GM23248 (cell line): ENCODE data around the gene PNMA6E. TPM values are rescaled to one million over a fixed set of nuclear protein-coding genes. Genes with fewer than 3 reads are reported as not detected.

ENCODE experiments used
- DNase-seq: peaks from one replicate; pipeline ENCODE4 v3.0.0-alpha.2; 2015
- H2AFZ ChIP-seq: fragments of 200-600 bp; sonication (generic); 2 replicates; pipeline ENCODE4 v1.6.1; 2016; ENCODE audit warnings: antibody characterized with exemption
- H3F3A ChIP-seq: fragments of 200-600 bp; sonication (generic); 2 replicates; pipeline ENCODE4 v1.6.1; 2016; ENCODE audit warnings: mild to moderate bottlenecking, antibody characterized with exemption, mixed run types; ENCODE audit not compliant: insufficient read depth
- H3K27ac ChIP-seq: fragments of 200-600 bp; sonication (generic); 2 replicates; pipeline ENCODE4 v1.5.1; 2016; ENCODE audit warnings: mild to moderate bottlenecking
- H3K27me3 ChIP-seq: fragments of 200-600 bp; sonication (generic); replicated peaks from 2 replicates; pipeline ENCODE4 v1.6.1; 2016; ENCODE audit warnings: mild to moderate bottlenecking; ENCODE audit not compliant: insufficient read depth
- H3K36me3 ChIP-seq: fragments of 200-600 bp; sonication (generic); 2 replicates; pipeline ENCODE4 v1.6.1; 2016; ENCODE audit warnings: low read depth, mild to moderate bottlenecking
- H3K4me1 ChIP-seq: fragments of 200-600 bp; sonication (generic); 2 replicates; pipeline ENCODE4 v1.6.1; 2016; ENCODE audit warnings: mild to moderate bottlenecking; ENCODE audit not compliant: insufficient read depth
- H3K4me2 ChIP-seq: fragments of 200-600 bp; sonication (generic); one replicate; pipeline ENCODE4 v1.6.1; 2016; ENCODE audit warnings: mild to moderate bottlenecking; ENCODE audit not compliant: unreplicated experiment
- H3K4me3 ChIP-seq: fragments of 200-600 bp; sonication (generic); 2 replicates; pipeline ENCODE4 v1.5.1; 2016; ENCODE audit warnings: mild to moderate bottlenecking
- H3K79me2 ChIP-seq: fragments of 200-600 bp; sonication (generic); 2 replicates; pipeline ENCODE4 v1.6.1; 2016; ENCODE audit warnings: mild to moderate bottlenecking; ENCODE audit not compliant: insufficient read depth
- H3K9ac ChIP-seq: fragments of 200-600 bp; sonication (generic); 2 replicates; pipeline ENCODE4 v1.6.1; 2016; ENCODE audit warnings: mild to moderate bottlenecking
- H3K9me2 ChIP-seq: fragments of 200-600 bp; sonication (generic); 2 replicates; pipeline ENCODE4 v1.6.1; 2016; ENCODE audit warnings: mixed run types, mild to moderate bottlenecking, moderate library complexity; ENCODE audit not compliant: insufficient read depth
- H3K9me3 ChIP-seq: fragments of 200-600 bp; sonication (generic); one replicate; pipeline ENCODE4 v1.6.1; 2017; ENCODE audit warnings: low read depth
- H4K20me1 ChIP-seq: fragments of 200-600 bp; sonication (generic); 2 replicates; pipeline ENCODE4 v1.6.0; 2016; ENCODE audit not compliant: insufficient read depth
- EZH2 ChIP-seq: fragments of 200-600 bp; sonication (generic); IDR thresholded peaks from 2 replicates; pipeline ENCODE4 v1.6.1; 2018; ENCODE audit warnings: antibody characterized with exemption, mild to moderate bottlenecking; ENCODE audit not compliant: insufficient read depth, poor library complexity, severe bottlenecking
- EZH2phosphoT487 ChIP-seq: fragments of 200-600 bp; sonication (generic); IDR thresholded peaks from 2 replicates; pipeline ENCODE4 v1.6.1; 2018; ENCODE audit warnings: antibody characterized with exemption, moderate library complexity, mild to moderate bottlenecking, low read depth; ENCODE audit not compliant: insufficient read depth
- WGBS, 2 experiments: methylation state at CpG; one replicate each; pipeline ENCODE4 v1.1.6; 2015 to 2017; ENCODE audit warnings: low lambda C conversion rate in 2 of 2, low coverage in 1 of 2; ENCODE audit errors: missing lambda C conversion rate in 2 of 2; 5-methylcytosine and 5-hydroxymethylcytosine counted together
- in situ Hi-C: fragments of 300-500 bp; cut with MboI; formaldehyde crosslinking; loops from 2 replicates; pipeline ENCODE4 v1.15.0; 2020
- polyA plus RNA-seq: library from polyadenylated mRNA; unstranded; fragments of >200 nt; fragmentation: Nextera tagmentation; extraction: Ambion mirVana; gene quantifications from 2 replicates; pipeline ENCODE4 v1.2.1, GENCODE V29; 2016
- total RNA-seq: library from RNA; depleted of rRNA; stranded (reverse); fragments of >200 nt; shearing (Covaris generic); gene quantifications from 2 replicates; pipeline ENCODE4 v1.2.3, GENCODE V29; 2014

PNMA6E gene
- total and polyA plus RNA-seq, 2 experiments from 2014 or later = not detected

DNA sequence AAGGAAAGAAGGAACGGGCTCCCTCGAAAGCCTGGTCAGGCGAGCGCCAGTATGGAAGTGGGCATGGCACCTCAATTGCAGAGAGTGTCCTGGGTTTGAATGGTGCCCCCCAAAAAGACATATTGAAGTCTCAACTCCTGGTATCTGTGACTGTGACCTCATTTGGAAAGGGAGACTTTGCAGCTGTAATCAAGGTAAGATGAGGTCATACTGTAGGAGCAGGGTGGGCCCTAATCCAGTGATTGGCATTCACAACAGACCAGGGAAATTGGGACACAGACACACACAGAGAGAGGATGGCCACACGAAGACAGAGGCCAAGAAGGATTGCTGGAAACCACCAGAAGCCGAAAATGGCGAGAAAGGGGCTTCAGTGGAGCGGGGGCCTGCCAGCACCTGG is 16.5 kb upstream of the PNMA6E start:
- Histone ChIP-seq H2AFZ (no peak overlapping the region), H3K9ac (no peak overlapping the region), H3K9me2 (no peaks in the 10 kb centered on the region)

DNA sequence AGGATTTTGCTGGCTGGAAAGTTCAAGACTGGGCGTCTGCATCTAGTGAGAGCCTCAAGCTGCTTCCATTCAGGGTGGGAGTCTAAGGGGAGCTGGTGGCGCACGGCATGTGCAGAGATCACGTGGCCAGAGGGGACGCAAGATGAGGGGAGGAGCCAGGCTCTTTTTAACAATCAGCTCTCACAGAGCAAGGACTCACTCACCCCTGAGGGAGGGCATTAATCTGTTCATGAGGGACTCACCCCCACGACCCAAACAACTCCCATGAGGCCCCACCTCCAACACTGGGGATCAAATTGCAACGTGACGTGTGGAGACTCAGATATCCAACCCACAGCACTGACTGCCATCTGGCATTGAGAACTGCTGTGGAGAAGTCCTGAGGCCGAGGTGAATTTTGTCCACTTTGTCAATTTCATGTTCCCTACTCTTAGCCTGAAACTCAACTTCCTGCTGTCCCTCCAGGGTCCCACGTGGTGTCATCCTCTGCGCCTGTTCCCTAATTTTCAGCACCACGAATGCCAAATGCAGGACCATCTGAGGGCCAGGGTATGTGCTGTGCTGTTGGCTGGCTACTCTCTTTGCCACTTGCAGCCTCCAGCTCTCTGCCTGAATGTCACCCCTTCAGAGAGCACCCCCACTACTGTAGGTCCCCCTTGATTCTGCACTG is 15.8 kb upstream of the PNMA6E start:
- Histone ChIP-seq H3K4me2 (no peak overlapping the region), H4K20me1 (no peaks in the 10 kb centered on the region), H3K9me3 (no peaks in the 10 kb centered on the region), H2AFZ (no peak overlapping the region), H3K9ac (no peak overlapping the region), H3K4me1 (no peaks in the 10 kb centered on the region), H3F3A (no peaks in the 10 kb centered on the region), H3K4me3 (no peak overlapping the region), H3K79me2 (no peaks in the 10 kb centered on the region), H3K27ac (no peak overlapping the region), H3K27me3 (no peaks in the 10 kb centered on the region; the same call in 1 of the 2 replicates), H3K9me2 (no peaks in the 10 kb centered on the region), H3K36me3 (no peaks in the 10 kb centered on the region)
- 32 to 34% methylated on average over 12 of the region's 12 CpGs for WGBS, 2 experiments
- no peak for DNase-seq
- in situ Hi-C loops = no loop called here
- TF ChIP-seq EZH2 (no peak), EZH2phosphoT487 (no peak)

More for the DNA sequence above, 16.5 kb upstream of the PNMA6E start:
- H3K27me3 ChIP-seq = no peaks in the 10 kb centered on the region
- H3K4me2 ChIP-seq = no peak overlapping the region
- no peak overlapping the region for H3K27ac ChIP-seq
- 59 to 74% methylated on average over 4 to 8 of the region's 8 CpGs for WGBS, 2 experiments
- TF ChIP-seq EZH2 (no peak), EZH2phosphoT487 (no peak)
- H3K4me1 ChIP-seq = no peaks in the 10 kb centered on the region
- DNase-seq = no peak
- in situ Hi-C loops = no loop called here
- no peak overlapping the region for H3K4me3 ChIP-seq
- H4K20me1 ChIP-seq = no peaks in the 10 kb centered on the region
- H3K36me3 ChIP-seq = no peaks in the 10 kb centered on the region
- H3K9me3 ChIP-seq = no peaks in the 10 kb centered on the region
- H3K79me2 ChIP-seq = no peaks in the 10 kb centered on the region
- no peaks in the 10 kb centered on the region for H3F3A ChIP-seq

DNA sequence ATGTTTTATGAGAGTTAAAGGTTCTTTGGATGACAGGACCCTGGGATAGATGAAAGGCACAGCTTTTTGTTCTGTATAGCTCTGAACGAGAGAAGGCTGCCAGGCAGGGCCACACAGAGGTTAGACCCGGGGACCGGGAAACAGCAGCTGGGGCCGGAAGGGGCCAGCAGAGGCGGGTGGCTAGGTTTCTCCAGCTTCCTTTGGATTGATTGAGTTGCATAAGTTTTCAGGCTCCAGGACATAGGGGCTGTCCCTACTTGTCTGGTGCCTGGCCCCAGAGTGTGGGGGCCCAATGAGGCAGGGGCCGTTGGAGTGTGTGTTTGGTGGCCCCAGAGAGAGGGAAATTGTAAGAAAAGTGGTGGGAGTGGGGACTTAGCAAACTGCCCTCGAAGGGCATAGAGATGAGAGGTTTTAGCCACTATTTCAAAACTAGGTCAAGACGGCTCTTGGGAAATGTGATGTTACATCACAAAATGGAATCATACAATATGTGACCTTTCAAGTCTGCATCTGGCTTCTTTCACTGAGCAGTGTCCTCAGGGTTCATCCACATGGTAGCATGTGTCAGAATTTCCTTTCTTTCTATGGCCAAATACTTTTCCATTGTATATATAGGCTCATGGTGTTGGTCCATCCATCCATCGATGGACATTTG is 13.8 kb upstream of the PNMA6E start:
- Histone ChIP-seq H3K9me3 (no peaks in the 10 kb centered on the region), H3K27ac (no peak overlapping the region), H3K79me2 (no peaks in the 10 kb centered on the region), H4K20me1 (no peaks in the 10 kb centered on the region), H2AFZ (no peak overlapping the region), H3K9ac (no peak overlapping the region), H3K4me2 (no peak overlapping the region), H3K36me3 (no peaks in the 10 kb centered on the region), H3K4me1 (no peaks in the 10 kb centered on the region), H3K4me3 (no peak overlapping the region), H3F3A (no peaks in the 10 kb centered on the region), H3K27me3 (no peaks in the 10 kb centered on the region; the same call in none of the 2 replicates), H3K9me2 (no peaks in the 10 kb centered on the region)
- in situ Hi-C loops = no loop called here
- 31% methylated on average over 8 to 9 of the region's 9 CpGs for WGBS, 2 experiments
- peak; percentile 41 for DNase-seq
- TF ChIP-seq EZH2phosphoT487 (no peak), EZH2 (no peak)

DNA sequence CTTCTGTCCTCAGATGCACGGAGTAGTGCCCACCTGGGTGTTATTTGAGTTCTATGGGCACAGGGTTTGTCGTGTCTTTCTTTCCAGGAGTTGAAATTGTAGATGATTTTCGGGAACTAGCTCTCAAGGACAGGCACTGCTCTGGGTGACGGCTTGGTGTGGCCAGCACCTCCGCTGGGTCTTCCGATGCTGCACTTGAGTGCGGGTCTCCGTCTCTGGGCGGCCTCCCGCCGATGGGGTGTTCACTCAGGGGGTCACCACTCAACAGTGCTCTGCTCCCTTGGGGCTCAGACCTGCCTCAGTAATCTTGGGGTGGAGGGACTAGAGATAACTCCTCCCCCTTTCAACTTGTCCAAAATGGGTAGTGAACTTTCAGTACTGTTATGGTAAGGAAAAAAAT is 12.6 kb upstream of the PNMA6E start:
- Histone ChIP-seq H3K4me1 (no peaks in the 10 kb centered on the region), H4K20me1 (no peaks in the 10 kb centered on the region), H3K79me2 (no peaks in the 10 kb centered on the region), H3K9me2 (no peaks in the 10 kb centered on the region), H3K9me3 (no peaks in the 10 kb centered on the region), H3K36me3 (no peaks in the 10 kb centered on the region), H3K27ac (no peak overlapping the region), H3K9ac (no peak overlapping the region), H3K27me3 (no peaks in the 10 kb centered on the region; the same call in none of the 2 replicates), H3F3A (no peaks in the 10 kb centered on the region), H2AFZ (no peak overlapping the region), H3K4me2 (no peak overlapping the region), H3K4me3 (no peak overlapping the region)
- in situ Hi-C loops = no loop called here
- DNase-seq = no peak
- WGBS, 2 experiments = 63 to 66% methylated on average over 5 to 7 of the region's 11 CpGs
- TF ChIP-seq EZH2phosphoT487 (no peak), EZH2 (no peak)
